HG03159 (cell line): ENCODE data around the gene CHRM2.

Experiments used
- ATAC-seq: cut with Tn5 transposase; IDR thresholded peaks from one replicate; pipeline ENCODE4 v1.9.1; 2021; ENCODE audit warnings: mild to moderate bottlenecking, moderate library complexity; ENCODE audit not compliant: unreplicated experiment

Gene CHRM2

DNA sequence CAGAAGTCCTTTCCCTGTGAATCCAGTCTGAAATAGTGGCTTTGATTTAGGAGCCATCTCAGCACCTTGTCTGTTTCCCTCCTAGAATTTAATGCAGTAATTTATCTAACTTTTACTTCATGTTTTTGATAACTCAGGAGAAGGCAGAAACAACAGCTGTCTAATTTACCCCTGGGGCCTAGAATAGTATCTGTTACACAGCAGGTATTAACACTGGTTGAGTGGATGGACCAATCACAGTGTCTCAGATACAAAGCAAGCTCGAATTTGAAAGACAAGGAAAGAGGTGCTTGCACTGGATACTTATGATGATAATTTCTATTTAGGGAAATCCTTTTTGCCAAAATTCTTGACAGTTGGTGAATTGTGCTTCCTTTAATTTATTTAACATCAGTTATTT lies 23.4 kb downstream of the CHRM2 start:
- ATAC-seq: no peak

DNA sequence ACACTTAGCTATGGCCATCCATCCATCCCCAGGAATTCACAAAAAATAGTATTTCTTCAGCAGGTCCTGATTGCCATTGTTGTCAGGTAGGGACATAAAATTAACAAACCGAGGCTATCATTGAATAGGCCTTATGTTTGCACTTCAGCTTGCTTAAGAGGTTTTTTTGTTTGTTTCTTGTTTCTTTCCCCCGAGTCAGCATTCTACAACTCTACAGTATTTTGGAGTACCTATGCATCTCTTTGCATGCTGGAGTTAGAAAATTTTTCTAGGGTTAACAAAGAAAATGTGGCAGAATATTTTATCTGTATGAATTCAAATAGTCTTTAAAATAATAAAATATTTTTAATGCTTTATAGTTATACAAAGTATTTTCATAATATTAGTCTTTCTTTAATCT lies 26.3 kb downstream of the CHRM2 start:
- ATAC-seq: no peak

DNA sequence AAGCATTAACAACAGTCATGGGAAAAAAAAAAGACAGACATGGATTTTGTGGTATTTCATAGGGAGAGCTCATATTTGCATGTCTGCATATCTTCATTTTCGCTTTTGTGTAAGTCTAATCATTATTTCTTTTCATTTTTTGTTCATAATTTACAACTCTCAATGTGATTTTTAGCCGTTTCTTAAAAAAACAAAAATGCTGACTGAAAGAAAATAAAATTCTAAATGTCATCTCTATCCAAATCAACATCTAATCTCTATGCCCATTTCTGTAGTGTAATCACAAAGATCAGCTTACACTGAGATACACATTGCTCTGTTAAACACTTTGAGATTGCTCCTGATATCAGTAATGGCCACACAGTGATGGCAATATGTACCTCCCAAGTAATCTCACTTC lies 29.2 kb downstream of the CHRM2 start:
- no peak for ATAC-seq

DNA sequence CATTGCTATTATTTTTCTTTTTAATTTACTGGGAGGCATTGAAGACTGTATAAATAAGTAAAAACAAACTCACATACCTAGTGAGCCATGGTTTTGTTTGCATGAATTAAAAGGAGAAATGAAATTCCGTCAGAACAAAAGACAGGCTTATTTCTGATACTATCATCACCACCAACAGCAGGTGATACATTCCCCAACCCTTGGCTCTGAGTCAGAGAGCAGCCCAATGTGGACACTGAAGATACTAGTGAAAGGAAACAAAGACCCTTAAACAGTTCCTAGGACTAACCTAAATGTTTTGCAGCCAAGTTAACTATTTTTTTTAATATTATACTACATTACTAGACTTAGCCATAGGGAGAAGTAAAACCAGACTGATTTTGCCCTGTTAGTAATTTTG lies 31.6 kb downstream of the CHRM2 start:
- no peak for ATAC-seq

DNA sequence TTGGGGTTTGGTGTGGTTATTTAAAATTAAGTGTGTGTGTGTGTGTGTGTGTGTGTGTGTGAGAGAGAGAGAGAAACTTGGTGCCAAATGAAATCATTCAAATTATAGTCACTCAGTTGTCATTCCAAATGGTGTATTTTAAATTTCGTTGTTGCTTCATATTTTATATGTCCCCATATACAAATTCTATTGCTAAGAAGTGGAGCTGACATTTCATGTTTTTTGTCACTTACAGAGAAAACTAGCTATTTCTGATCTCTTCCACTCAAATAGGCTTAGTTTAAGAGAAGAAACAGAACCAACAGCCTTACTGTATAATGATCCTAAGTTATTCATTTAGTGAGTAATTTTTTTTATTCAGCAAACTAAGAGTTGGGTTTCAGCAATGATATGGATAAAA lies 42.3 kb downstream of the CHRM2 start:
- no peak for ATAC-seq

DNA sequence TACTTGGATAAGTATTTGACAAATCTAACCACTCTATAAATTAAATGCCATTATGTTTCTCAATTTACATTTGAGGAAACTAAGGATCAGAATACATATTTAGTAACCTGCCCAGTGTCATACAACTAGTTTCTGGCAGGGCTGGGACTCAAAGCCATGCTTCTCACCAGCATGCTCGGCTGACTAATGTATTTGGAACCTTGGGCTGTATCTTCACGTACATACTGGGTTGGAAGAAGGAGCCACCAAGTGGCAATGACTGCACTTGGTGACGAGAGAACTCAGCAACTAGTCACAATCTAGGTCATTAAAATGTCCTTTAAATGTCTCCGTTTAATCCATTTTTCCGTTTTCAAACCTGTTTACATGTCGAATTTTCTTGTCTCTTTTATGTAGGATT lies 42.9 kb downstream of the CHRM2 start:
- no peak for ATAC-seq

DNA sequence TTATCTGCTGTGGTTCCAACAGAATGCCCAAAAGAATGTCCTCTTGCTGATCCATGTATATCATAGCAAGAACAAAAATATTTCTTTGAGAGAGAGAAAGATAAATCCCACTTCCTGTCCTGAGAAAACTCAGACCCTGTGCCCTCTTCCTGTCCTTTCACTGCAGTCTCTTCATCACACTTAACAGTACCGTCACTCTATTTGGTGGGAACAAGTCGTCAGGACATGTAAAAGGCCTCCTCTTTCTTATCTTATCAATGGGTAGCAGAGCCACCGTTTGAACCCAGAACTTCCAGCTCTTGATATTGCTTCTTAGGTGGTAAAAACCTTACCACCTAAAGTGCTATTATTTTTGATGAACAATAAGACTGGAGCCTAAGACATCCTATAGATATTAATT lies 43.9 kb downstream of the CHRM2 start:
- ATAC-seq: no peak

DNA sequence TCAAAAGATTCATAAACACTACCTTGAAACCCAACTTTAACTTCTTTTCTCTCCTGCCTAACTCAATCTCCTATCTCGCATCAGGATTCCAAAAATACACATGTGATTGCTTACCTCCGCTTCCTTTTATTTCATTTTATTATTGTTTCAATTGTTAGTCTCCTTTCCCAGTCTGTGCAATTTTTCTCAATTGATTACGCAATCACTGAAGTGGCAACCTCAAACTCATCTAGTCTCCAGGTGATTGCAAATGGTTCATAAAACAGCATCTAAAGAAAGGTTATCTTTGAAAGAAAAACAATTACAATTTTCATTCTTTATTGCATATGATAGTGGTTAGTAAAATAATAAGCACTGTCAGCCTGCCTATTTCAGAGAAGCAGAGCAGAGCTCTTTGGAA lies 45.6 kb downstream of the CHRM2 start:
- no peak for ATAC-seq

DNA sequence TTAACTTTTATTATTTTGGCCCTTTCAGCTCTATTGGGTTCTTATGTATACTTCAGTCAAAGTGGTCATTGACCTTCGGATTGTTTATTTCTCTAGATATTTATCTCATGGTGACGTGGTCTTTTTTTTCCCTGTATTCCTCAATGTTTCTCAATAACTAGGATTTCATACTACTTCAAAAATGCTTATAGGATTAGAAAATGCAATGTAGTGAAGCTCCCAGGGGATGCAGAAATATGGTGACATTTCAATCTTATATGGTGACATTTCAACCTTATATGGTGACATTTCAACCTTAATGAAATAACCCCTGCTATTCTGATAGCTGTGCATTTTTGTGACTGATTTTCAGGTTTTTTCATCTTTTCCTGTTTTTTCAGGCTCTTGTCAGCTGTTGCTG lies 51.4 kb downstream of the CHRM2 start:
- no peak for ATAC-seq

DNA sequence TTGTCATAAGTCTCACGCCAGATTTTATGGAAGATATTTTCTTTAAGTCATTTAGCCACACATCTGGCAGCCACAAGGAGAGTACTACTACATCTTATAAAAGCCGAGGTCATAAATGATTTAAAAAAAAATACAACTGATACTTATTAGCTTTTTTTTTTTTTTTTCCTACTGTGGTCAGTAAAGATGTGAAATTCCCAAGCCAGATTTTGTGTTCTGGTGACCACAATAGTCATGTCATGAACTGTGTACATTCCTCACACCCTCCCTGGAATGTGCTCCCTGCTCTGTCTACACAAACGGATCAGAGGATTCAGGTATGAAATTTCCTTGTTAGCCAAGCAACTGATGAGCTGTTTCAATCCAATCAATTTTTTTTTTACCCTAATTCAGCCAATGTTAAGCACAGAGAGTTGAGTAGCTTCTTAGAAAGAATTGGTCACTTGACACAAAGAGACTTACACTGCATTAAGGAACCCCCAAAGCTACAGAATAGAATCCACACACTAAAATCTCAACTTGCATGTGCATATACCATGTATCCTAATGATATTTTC lies 54.7 kb downstream of the CHRM2 start:
- no peak for ATAC-seq

DNA sequence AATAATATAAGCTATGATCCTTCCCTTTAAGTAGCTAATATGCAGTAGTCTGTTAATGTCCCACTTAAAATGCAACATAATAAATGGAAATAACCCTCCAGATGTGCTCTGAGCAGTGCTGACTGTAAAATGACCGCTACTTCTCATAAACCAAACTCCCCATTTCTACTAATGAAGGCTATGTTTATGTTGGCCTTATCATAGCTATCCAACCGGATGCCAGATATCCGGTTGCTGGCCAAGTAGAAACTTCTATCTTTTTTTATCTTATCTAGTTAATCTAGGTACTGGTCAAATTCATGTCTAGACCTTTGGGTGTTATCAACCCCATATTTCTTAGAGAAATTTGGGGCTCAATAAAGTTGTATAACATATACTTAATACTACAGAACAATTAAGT lies 56.6 kb downstream of the CHRM2 start:
- ATAC-seq: no peak

DNA sequence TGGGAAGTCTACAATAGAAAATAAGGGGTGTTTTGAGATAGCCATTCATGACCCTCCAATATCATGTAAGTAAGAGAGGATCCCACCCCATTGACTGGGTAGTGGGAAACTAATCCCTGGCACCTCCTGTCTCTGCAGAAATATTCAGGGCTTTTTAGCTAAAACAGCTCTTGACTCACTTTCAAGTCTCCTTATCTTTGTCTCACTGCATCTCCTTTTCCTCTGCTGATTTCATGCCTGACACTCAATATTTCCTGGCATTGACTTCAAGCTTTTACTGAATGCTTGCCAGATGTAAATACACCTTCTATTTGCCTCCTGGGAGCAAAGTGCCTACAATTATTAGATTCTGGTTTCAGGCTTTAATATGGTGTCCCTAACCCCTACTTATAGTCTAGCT lies 57.1 kb downstream of the CHRM2 start:
- no peak for ATAC-seq

DNA sequence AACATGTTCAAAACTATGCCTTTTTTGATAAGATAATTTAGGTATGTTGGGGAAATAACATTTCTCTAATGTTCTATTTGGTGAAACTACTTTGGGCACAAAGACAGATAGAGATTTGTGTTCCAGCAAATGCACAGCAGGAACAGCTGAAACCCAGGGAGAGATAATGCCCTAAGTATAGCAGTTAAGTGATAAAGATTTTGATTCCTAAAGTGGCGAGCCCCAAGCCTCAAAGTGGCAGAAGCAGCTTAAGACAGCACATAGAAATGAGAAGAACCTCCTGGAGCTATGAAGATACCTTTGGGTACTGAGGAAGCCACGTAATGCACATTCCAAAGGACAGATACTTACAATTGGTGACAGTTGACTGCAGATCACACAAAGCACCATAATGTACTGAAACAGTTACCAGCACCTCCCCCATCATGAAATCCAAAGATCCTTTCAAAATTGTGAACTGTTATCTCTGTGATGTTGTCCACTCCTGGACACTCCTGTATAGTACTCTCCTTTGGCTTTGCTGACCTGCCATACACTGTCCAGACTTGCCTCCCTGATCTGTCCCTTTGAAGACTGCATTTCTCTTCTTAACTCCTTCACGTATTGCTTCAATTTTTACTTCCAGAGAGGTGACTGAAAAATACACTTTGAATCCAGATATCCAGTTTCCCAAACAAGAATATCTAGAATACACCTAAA lies 62.9 kb downstream of the CHRM2 start:
- ATAC-seq: no peak

DNA sequence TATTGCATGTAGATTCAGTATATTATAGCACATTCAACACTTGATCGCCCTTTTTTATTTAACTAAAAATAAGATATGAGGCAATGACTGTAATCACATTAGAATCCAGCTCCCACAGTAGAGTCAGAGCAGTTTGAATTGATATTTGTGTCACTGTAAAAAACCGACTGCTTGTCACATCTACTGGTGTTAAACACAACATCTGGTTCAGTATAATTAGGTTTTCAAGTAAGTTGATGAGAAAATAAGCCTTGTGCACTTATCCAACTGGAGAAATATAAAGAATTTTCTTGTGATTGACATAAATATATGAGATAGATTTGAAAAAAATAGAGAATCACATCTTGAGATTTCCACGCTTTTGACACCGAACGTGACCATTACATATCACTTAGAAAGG lies 69.0 kb downstream of the CHRM2 start:
- no peak for ATAC-seq

DNA sequence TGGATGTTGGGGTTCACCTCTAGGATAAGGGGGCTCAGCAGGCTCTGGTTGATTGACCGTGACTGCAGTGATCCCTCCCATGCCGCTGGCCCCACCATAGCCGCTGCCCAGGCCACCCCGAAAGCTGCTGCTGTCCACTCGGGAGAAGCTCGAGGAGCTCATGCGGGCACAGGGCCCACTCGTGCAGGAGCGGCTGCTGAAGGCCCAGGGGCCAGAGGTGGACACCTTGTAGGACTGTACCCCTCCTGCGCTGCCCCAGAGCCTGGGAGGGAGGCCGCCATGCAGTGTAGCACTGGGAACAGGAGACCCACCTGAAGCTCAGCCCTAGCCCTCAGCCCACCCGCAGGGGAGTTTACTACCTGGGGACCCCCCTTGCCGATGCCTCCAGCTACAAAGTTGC lies 70.0 kb downstream of the CHRM2 start:
- no peak for ATAC-seq

DNA sequence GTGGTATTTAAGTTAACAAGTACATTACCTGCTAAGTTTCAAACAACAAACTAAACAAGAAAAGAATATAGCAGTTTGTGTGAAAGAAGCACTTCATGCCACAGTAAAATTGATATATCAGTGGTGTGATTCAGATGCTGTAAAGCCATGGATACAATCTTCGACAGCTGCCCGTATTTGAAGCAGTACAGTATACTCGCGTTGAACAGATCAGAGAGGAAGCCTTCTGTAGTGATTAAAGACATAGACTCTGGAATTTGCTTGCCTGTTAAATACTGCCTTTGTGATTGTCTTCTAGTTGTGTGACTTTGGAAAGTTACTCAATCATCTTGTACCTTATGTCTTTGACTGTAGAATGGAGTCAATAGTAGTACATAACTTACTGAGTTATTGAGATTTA lies 71.7 kb downstream of the CHRM2 start:
- ATAC-seq: no peak

DNA sequence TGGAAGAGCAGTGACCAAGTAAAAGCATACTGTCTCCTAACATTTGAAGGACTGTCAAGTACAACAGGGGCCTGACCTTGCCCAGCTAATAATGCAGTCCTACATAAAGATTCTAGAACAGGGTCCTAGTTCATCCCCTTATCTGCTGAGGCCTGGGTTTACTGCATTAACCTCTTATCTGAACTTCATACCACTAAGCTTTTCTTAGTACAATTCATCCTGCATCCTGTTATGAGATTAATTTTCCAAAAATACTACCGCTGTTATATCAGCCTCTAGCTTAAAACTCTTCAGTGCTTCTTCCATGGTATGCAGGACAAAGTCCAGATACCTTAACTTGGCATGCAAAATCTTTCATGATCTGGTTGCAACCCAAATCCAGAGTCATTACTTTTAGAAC lies 72.5 kb downstream of the CHRM2 start:
- ATAC-seq: no peak

DNA sequence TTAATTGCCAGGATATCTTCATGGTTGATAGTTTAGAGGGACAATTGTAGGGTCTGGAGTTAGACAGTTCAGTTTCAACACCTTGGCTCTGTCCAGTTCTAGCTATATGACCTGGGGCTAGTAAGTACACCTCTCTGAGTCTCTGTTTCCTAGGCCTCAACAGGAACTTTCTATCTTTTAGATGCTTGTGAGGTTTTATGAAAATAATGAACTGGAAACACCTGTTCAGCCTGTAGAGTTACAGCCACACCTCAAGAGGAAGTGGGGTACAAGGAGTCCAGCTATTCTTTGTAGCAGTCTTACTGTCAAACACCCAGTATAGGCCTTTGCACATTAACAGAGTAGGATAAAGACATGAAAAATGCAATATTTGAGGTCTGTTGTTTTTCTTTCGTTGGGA lies 73.4 kb downstream of the CHRM2 start:
- no peak for ATAC-seq

DNA sequence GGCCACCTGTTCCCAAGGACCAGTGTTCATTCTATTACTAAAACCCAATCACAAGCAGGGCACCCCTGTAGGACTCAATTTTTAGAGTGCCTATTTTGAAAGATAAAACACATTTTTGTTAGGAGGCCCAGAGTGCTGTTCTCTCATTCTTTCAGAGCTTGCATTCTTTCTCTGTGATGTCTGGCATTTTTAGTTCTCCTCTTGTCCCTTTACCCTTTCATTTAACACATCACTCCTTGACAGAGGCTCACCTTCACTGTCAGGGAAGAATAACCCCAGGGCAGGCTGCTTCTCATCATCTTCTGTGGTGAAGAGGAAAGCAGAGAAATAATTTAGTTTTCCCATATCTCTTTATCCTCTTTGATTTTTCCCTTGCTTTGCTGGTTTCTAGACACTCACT lies 73.9 kb downstream of the CHRM2 start:
- no peak for ATAC-seq

DNA sequence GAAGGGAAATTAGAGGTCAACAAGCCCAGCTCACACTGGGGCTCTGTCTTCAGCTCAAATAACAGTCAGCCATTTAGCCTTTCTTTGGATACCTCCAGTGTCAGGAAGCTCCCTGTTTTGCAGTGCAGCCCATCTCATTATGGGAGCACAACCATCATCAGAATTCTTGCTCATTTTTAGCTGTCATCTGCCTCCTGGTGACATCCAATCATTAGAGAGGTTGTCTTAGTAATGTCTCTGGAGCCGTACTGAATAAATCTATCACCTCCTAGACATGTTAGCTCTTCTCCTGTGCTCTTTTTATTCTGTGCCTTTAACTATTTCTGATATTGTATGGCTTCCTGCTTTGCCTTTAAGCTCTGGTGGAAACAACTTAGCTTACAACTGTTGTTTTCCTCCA lies 74.5 kb downstream of the CHRM2 start:
- no peak for ATAC-seq

DNA sequence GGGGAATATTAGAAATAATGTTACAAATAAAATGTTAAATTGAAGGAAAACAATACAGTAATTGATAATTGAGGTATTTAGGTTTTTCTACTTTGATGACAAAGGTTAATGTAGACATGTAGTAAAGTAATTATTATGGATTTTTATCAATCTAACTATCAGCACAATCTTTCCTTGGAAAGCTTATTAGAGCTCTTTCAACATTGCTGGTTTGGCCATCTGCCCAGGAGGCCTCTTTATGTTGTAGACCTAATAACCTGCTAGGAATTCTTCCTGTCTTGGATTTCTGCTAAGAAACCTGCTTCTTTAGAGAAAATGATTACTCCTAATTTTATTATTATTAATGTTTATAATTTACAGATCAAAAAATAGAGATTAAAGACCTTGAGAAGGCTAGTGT lies 78.9 kb downstream of the CHRM2 start:
- no peak for ATAC-seq

DNA sequence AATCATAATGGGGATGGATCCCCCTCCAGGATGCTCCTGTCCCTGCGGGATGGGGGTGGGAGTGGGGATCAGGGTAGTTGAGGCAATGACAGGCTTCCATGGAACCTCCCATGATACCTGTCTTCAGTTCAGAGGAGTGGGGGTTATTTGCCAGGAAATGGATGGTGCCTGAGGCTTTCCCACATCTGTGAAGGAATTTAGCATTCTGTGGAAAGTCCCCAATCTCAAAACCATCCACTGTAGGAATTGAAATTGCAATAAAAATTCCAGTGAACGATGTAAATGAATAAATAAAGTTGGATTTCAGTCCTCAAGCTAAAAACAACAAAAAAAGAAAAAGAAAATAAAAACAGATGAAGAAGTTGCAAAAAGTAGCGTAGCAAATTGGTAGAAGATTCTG lies 81.9 kb downstream of the CHRM2 start:
- ATAC-seq: no peak

DNA sequence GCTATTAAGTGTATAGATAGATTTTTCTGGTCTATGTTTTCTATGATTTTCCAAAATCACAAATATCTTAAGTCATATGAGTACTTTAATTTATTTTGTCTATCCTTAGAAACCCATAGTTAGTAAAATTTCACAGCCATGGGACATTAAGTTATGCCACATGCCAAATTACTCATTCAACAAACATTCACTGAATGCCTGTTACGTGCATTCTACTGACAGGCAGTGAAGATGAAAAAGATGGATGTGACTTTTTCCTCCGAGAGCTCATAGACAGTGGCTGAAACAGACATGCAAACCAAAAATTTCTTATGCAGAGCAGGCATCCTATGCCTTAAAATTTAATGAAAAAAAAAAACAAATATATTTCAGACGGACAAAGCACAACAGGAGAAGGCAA lies 84.9 kb downstream of the CHRM2 start:
- ATAC-seq: no peak
